ENCODE data around the gene TRO.

GRCh38 chrX:54891573-54891972, 29.1 kb upstream of the TRO start:
- no peak for TF ChIP-seq CSDC2 (CRISPR knock-in tag; IDR thresholded peaks at IDR 0.05)
- TF ChIP-seq ARNTL (CRISPR knock-in tag; IDR thresholded peaks at IDR 0.05; ENCODE audit: borderline replicate concordance, low read depth) = no peak
- TF ChIP-seq CREB5 (CRISPR knock-in tag; IDR thresholded peaks at IDR 0.05; ENCODE audit: low read depth) = no peak
- TF ChIP-seq, protein P1, sequence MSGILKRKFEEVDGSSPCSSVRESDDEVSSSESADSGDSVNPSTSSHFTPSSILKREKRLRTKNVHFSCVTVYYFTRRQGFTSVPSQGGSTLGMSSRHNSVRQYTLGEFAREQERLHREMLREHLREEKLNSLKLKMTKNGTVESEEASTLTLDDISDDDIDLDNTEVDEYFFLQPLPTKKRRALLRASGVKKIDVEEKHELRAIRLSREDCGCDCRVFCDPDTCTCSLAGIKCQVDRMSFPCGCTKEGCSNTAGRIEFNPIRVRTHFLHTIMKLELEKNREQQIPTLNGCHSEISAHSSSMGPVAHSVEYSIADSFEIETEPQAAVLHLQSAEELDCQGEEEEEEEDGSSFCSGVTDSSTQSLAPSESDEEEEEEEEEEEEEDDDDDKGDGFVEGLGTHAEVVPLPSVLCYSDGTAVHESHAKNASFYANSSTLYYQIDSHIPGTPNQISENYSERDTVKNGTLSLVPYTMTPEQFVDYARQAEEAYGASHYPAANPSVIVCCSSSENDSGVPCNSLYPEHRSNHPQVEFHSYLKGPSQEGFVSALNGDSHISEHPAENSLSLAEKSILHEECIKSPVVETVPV (CRISPR knock-in tag; IDR thresholded peaks at IDR 0.05) = no peak
- TF ChIP-seq, protein P2, sequence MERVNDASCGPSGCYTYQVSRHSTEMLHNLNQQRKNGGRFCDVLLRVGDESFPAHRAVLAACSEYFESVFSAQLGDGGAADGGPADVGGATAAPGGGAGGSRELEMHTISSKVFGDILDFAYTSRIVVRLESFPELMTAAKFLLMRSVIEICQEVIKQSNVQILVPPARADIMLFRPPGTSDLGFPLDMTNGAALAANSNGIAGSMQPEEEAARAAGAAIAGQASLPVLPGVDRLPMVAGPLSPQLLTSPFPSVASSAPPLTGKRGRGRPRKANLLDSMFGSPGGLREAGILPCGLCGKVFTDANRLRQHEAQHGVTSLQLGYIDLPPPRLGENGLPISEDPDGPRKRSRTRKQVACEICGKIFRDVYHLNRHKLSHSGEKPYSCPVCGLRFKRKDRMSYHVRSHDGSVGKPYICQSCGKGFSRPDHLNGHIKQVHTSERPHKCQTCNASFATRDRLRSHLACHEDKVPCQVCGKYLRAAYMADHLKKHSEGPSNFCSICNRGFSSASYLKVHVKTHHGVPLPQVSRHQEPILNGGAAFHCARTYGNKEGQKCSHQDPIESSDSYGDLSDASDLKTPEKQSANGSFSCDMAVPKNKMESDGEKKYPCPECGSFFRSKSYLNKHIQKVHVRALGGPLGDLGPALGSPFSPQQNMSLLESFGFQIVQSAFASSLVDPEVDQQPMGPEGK (CRISPR knock-in tag; IDR thresholded peaks at IDR 0.05; ENCODE audit: borderline replicate concordance) = no peak

Data from SK-N-SH treated with all-trans-retinoic acid at 6 μM for 48 hours (cell line).